Hematopoietic multipotent progenitor cell treated with erythropoietin and hydrocortisone succinate and interleukin-3 and kit ligand, for 17 days (in vitro differentiated cells): ENCODE measurements around the gene SERHL2.
"Not testable (repeated sequence)": the region's sequence is repeated elsewhere in the genome, so short reads cannot be mapped to it uniquely, and the experiment has no call there.

ENCODE experiments used
- DNase-seq: peaks from one replicate; pipeline ENCODE4 v3.0.0-alpha.2; 2015; ENCODE audit warnings: low spot score

Gene SERHL2

GRCh38 chr22:42607641-42608040 is 53.9 kb downstream of the SERHL2 start:
- not testable (repeated sequence) for DNase-seq

- DNase-seq, result no peak
Measured at GRCh38 chr22:42608136-42608822, 54.5 kb downstream of the SERHL2 start.

DNA sequence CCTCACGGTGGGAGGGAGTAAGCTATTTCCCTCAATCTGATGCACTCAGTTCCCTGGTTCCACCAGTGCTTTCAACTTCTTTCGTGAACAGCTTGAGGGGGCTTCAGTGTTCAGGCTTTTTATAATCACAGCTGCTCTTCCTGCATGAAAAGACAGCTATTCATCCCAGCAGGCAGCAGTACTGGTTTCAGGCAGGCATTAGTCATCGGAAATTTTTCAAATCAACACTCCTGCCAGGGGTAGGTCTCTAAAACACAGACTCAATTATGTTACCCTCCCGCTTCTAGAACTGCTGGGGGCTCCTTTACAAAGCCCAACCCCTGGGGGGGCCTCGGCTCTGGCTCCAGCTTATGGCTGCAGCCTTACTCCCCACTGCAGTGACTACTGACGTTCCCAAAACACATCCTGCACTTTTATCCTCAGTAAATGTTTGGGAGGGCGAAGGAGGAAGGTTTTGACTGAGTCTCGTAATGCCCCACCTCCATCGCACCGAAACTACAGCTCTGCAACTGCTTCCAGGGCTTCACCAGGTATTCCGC is 55.1 kb downstream of the SERHL2 start:
- DNase-seq, result no peak

GRCh38 chr22:42610186-42610585 is 56.4 kb downstream of the SERHL2 start:
- no peak for DNase-seq

DNA sequence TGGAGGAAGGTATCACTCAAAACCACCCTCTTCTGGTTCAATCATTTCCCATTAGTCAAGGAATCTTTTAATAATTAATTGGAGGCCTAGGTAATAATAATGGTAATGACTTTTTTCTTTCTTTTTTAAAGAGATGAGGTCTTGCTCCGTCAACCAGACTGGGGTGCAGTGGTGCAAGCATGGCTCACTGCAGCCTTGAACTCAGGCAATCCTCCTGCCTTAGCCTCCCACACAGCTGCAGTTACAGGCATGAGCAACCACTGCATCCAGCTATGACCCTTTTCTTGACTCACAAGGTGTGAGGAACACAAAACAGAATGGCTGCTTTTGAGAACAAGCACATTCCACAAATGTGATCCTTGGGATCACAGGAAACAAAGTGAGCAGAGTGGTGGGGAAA is 57.3 kb downstream of the SERHL2 start:
- DNase-seq, result no peak

DNA sequence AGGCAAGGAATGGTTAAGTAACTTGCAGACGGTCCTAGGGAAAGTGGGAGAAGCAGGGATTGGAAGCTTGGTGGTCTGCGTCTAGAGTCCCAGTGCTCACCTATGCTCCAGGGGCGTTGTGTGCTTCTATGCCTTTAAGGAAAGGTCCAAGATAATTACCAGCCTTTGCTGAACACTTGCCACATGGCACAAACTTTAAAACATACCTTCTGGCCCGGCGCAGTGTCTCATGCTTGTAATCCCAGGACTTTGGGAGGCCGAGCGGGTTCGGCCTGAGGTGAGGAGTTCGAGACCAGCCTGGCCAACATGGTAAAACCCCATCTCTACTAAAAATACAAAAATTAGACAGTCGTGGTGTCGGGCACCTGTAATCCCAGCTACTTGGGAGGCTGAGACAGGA is 58.6 kb downstream of the SERHL2 start:
- no peak for DNase-seq

GRCh38 chr22:42613872-42614301 is 60.1 kb downstream of the SERHL2 start:
- no peak for DNase-seq

- DNase-seq, result peak; percentile 99
Measured at GRCh38 chr22:42614312-42615091, 60.7 kb downstream of the SERHL2 start, which contains the start of gene POLDIP3. Gene POLDIP3 (minus strand): TSS chr22:42614883. CDS start chr22:42614857, 26 bp downstream.

DNA sequence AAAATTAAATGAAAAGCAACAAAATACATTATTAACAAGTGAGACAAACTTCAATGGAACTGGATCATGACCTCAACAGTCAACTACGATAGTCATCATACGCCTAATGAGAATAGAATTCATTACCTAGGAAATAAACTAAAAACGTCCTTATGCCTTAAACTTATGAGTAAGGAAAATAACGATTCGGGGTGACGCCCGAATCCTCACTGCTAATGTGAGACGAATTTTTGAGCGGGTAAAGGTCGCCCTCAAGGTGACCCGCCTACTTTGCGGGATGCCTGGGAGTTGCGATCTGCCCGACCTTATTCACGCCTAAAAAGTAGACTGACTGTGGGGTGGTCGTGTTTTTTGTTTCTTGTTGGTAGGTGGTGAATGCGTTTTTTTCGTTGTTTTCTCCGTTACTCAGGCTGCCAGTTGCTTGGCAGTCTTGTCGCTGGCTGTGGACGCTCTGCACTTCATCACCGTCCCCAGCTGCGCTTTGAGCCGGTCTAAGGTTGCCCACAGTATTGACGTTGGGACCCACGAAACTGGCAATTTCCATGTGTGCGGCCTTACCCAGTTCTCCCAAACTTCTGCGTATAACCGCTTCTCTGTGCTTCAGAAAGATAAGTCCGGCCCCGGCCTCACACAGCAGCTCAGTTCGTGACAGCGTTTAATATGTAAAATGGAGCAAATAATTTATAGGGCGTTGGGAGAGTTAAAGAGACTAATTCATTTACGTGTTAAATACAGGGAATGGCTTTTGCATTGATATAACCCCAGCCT is 61.5 kb downstream of the SERHL2 start:
- no peak for DNase-seq

- DNase-seq, result not testable (repeated sequence)
Measured at GRCh38 chr22:42615860-42616175, 62.1 kb downstream of the SERHL2 start.

- DNase-seq, result no peak
Measured at GRCh38 chr22:42617155-42617983, 63.6 kb downstream of the SERHL2 start.

- DNase-seq, result no peak
Measured at GRCh38 chr22:42619261-42620063, 65.7 kb downstream of the SERHL2 start.

- no peak for DNase-seq
Measured at GRCh38 chr22:42620084-42620483, 66.3 kb downstream of the SERHL2 start.

- peak; percentile 72 for DNase-seq
Measured at GRCh38 chr22:42621505-42622002, 67.8 kb downstream of the SERHL2 start.

DNA sequence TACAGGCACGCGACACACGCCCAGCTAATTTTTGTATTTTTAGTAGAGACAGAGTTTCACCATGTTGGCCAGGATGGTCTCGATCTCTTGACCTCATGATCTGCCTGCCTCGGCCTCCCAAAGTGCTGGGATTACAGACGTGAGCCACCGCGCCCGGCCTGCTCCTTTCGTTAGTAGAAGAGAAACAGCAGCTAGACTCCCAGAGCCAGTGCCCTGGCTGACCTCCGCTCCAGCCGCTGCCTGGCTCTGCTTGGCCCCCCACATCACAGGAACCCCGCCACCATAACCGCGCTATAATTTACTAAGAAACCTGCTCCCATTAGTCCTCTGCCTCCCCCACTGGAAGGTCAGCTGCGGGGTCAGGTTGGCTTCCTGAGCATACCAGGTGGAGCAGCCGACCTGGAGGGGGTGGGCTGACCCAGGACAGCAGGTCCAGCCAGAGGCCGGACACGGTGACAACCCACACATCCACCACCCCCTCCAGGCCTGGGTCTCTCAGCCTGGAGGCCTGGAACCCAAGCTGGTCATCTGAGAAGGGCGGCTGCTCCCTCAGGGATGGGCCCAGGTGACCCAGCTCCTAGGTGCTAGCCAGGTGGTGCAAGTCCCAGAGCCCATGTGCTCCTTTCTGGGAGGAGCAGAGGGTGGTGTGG is 68.4 kb downstream of the SERHL2 start:
- no peak for DNase-seq

DNA sequence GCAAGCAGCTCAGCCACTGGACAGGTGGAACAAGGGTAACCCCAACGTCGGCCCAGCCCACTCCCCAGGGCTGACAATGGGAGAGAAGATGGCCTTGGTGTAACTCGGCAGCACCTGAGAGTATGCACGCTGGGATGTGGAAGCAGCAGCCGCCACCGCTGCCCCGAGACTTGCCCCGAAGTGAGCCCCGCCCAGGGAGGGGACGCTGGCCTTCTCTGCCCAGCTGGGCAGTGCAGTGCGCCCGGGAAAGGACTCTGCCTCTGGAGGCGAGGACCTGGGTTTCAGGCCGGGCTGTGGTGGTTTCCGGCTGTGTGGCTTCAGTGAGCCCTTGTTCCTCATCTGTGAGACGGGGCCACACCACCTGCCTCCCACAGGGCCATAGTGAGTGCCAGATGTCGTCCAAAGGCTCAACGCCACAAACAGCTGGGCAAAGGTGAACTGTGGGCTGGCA is 69.6 kb downstream of the SERHL2 start:
- DNase-seq, result no peak
